CD4-positive, CD25-positive, alpha-beta regulatory T cell (primary cell): ENCODE measurements around the gene KRT9. TPM values are rescaled to one million over a fixed set of nuclear protein-coding genes. Genes with fewer than 3 reads are reported as not detected.
A peak's percentile ranks its signal among the peaks of the same experiment; 100 is the strongest.

Source experiments
- ATAC-seq, 2 donors: fragments of 150-1000 bp; cut with Tn5 transposase; one replicate each; pipeline ENCODE4 v1.10.0; 2021; ENCODE audit warnings: low read depth in 2 of 2, moderate number of reproducible peaks in 2 of 2, moderate library complexity in 1 of 2
- DNase-seq, 3 donors: peaks; one replicate each; pipeline versions ENCODE4 v3.0.0 to v3.0.0-alpha.2; 2012 to 2022; ENCODE audit warnings: mixed read lengths in 1 of 3
- H3K27ac ChIP-seq: one replicate; pipeline ENCODE4 v1.7.0; 2013; ENCODE audit warnings: mild to moderate bottlenecking, low read length; ENCODE audit not compliant: insufficient read depth, poor library complexity, severe bottlenecking
- H3K27me3 ChIP-seq: one replicate; pipeline ENCODE4 v1.7.0; 2013; ENCODE audit warnings: low read length; ENCODE audit not compliant: control insufficient read depth, insufficient read depth
- H3K36me3 ChIP-seq: one replicate; pipeline ENCODE4 v1.7.0; 2013; ENCODE audit warnings: mild to moderate bottlenecking, low read length, moderate library complexity; ENCODE audit not compliant: control insufficient read depth, insufficient read depth
- H3K4me1 ChIP-seq: 2 replicates; pipeline ENCODE4 v1.7.0; 2013; ENCODE audit warnings: mild to moderate bottlenecking, low read length; ENCODE audit not compliant: insufficient read depth, control insufficient read depth, poor library complexity, severe bottlenecking
- H3K4me3 ChIP-seq: one replicate; pipeline ENCODE4 v1.7.0; 2013; ENCODE audit warnings: low read depth, mild to moderate bottlenecking, low read length, moderate library complexity
- H3K9me3 ChIP-seq, 2 experiments: 1 replicate in 1 of 2; 2 replicates in 1 of 2; pipeline ENCODE4 v1.7.0; 2013; ENCODE audit warnings: low read length in 2 of 2, mild to moderate bottlenecking in 1 of 2, moderate library complexity in 1 of 2; ENCODE audit not compliant: control insufficient read depth in 2 of 2
- H3K27ac Mint-ChIP-seq, 3 donors: one replicate each; pipeline ENCODE4 v1.8.0; 2020 to 2022; ENCODE audit warnings: mild to moderate bottlenecking in 3 of 3, mixed read lengths in 3 of 3, moderate library complexity in 2 of 3
- H3K27me3 Mint-ChIP-seq: one replicate; pipeline ENCODE4 v1.8.0; 2022; ENCODE audit warnings: mild to moderate bottlenecking, mixed read lengths
- H3K36me3 Mint-ChIP-seq: one replicate; pipeline ENCODE4 v1.8.0; 2020; ENCODE audit warnings: mixed read lengths
- H3K4me1 Mint-ChIP-seq, 4 donors: one replicate each; pipeline ENCODE4 v1.8.0; 2020 to 2022; ENCODE audit warnings: mixed read lengths in 4 of 4, mild to moderate bottlenecking in 1 of 4
- H3K4me3 Mint-ChIP-seq, 4 donors: one replicate each; pipeline ENCODE4 v1.8.0; 2020 to 2022; ENCODE audit warnings: mild to moderate bottlenecking in 4 of 4, mixed read lengths in 4 of 4, moderate library complexity in 3 of 4
- H3K9me3 Mint-ChIP-seq, 7 donors: one replicate each; pipeline ENCODE4 v1.8.0; 2020 to 2022; ENCODE audit warnings: mixed read lengths in 7 of 7, mild to moderate bottlenecking in 3 of 7, moderate library complexity in 2 of 7
- polyA plus RNA-seq, 4 donors: library from polyadenylated mRNA; unstranded; fragments of 300-500 nt; fragmentation: Illumina TruSeq; gene quantifications; one replicate each; pipeline ENCODE4 v1.2.3, GENCODE V29; 2021
- total RNA-seq: library from RNA; stranded (reverse); gene quantifications from one replicate; pipeline ENCODE4 v1.2.3, GENCODE V29; 2022

The KRT9 gene
- total and polyA plus RNA-seq, 5 donors from 2014 or later: not detected

DNA sequence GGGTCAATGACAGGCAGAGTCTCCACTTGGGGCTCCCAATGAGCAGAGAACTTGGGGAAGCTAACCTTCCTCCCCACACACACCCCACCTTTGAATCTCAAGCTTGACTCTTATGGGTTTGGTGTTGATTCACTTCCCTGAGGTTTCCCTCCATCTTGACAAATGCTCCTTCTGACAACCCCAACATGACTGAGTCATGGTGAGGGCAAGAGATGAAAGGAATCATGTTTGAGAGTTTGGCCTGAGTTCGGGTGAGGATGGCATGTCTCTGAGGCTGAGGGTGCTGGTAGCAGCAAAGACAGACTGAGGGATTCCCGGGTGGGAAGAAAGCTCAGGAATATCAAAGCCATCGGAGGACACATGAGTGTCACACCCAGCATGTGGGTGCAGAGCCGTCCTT is 18.7 kb downstream of the KRT9 start:
- Histone ChIP-seq H3K27me3 (peaks cover 2% of the 10 kb centered on the region), H3K4me3 (no peak overlapping the region), H3K36me3 (no peaks in the 10 kb centered on the region), H3K9me3 (no peaks in the 10 kb centered on the region), H3K27ac (no peak overlapping the region), H3K4me1 (peaks cover 12% of the 10 kb centered on the region)
- Mint-ChIP-seq H3K9me3 (no peaks in the 10 kb centered on the region), H3K27ac (no peak overlapping the region), H3K36me3 (no peaks in the 10 kb centered on the region), H3K27me3 (peaks cover 28% of the 10 kb centered on the region), H3K4me1 (peaks cover 3 to 10% (median 7%) of the 10 kb centered on the region in 4 donors), H3K4me3 (no peak overlapping the region)
- ATAC-seq: no peak
- DNase-seq: no peak

- Mint-ChIP-seq H3K9me3 (no peaks in the 10 kb centered on the region), H3K27me3 (peaks cover 24% of the 10 kb centered on the region), H3K4me3 (no peak overlapping the region), H3K4me1 (peaks cover 3 to 10% (median 7%) of the 10 kb centered on the region in 4 donors), H3K27ac (no peak overlapping the region), H3K36me3 (no peaks in the 10 kb centered on the region)
- Histone ChIP-seq H3K4me3 (no peak overlapping the region), H3K27me3 (no peaks in the 10 kb centered on the region), H3K27ac (no peak overlapping the region), H3K4me1 (peaks cover 12% of the 10 kb centered on the region), H3K36me3 (no peaks in the 10 kb centered on the region), H3K9me3 (no peaks in the 10 kb centered on the region)
- ATAC-seq (no peak), DNase-seq (no peak)
These were observed 19.4 kb downstream of the KRT9 start for GRCh38 chr17:41552455-41552854.

DNA sequence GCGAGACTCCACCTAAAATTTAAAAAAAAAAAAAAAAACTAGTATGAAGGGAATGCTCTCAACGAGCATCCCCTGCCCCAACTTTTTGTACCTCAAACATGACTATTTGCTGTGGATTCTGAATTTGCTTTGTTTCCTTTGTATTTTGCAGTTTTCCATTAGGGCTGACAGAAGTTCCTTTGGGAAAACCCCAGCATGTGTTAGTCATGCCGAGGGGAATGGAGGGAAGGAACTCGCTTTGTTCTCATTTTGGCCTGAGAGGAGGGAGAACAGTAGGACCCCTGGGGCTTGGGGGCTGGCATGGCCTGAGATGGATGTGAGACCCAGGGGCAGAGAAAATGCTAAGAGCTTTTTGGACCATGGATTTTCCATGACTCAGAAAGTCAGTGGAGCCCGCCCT is 20.5 kb downstream of the KRT9 start:
- Mint-ChIP-seq H3K4me1 (peaks cover 3 to 10% (median 7%) of the 10 kb centered on the region in 4 donors), H3K27me3 (peaks cover 20% of the 10 kb centered on the region), H3K9me3 (peaks cover 0 to 3% (median 0%) of the 10 kb centered on the region in 7 donors), H3K27ac (no peak overlapping the region), H3K36me3 (peaks cover 3% of the 10 kb centered on the region), H3K4me3 (no peak overlapping the region)
- Histone ChIP-seq H3K36me3 (no peaks in the 10 kb centered on the region), H3K27me3 (no peaks in the 10 kb centered on the region), H3K27ac (no peak overlapping the region), H3K4me1 (peaks cover 12% of the 10 kb centered on the region), H3K9me3 (no peaks in the 10 kb centered on the region), H3K4me3 (no peak overlapping the region)
- ATAC-seq (no peak), DNase-seq (no peak)

- H3K27me3 Mint-ChIP-seq: peaks cover 13% of the 10 kb centered on the region
- DNase-seq: no peak
- no peak overlapping the region for H3K4me3 ChIP-seq
- H3K36me3 ChIP-seq: no peaks in the 10 kb centered on the region
- peaks cover 0 to 3% (median 0%) of the 10 kb centered on the region in 7 donors for H3K9me3 Mint-ChIP-seq
- H3K27ac ChIP-seq: no peak overlapping the region
- H3K4me1 ChIP-seq: peaks cover 12% of the 10 kb centered on the region
- ATAC-seq: no peak
- H3K4me3 Mint-ChIP-seq: no peak overlapping the region
- no peaks in the 10 kb centered on the region for H3K27me3 ChIP-seq
- peaks cover 3% of the 10 kb centered on the region for H3K36me3 Mint-ChIP-seq
- peaks cover 3 to 10% (median 7%) of the 10 kb centered on the region in 4 donors for H3K4me1 Mint-ChIP-seq
- peak overlapping the region in 1 of 3 donors; percentile 81 for H3K27ac Mint-ChIP-seq
- H3K9me3 ChIP-seq: no peaks in the 10 kb centered on the region
These were observed 22.2 kb downstream of the KRT9 start for GRCh38 chr17:41549596-41550039.

GRCh38 chr17:41548844-41549595 is 22.8 kb downstream of the KRT9 start:
- H3K27me3 Mint-ChIP-seq: peaks cover 8% of the 10 kb centered on the region
- H3K36me3 ChIP-seq: no peaks in the 10 kb centered on the region

DNA sequence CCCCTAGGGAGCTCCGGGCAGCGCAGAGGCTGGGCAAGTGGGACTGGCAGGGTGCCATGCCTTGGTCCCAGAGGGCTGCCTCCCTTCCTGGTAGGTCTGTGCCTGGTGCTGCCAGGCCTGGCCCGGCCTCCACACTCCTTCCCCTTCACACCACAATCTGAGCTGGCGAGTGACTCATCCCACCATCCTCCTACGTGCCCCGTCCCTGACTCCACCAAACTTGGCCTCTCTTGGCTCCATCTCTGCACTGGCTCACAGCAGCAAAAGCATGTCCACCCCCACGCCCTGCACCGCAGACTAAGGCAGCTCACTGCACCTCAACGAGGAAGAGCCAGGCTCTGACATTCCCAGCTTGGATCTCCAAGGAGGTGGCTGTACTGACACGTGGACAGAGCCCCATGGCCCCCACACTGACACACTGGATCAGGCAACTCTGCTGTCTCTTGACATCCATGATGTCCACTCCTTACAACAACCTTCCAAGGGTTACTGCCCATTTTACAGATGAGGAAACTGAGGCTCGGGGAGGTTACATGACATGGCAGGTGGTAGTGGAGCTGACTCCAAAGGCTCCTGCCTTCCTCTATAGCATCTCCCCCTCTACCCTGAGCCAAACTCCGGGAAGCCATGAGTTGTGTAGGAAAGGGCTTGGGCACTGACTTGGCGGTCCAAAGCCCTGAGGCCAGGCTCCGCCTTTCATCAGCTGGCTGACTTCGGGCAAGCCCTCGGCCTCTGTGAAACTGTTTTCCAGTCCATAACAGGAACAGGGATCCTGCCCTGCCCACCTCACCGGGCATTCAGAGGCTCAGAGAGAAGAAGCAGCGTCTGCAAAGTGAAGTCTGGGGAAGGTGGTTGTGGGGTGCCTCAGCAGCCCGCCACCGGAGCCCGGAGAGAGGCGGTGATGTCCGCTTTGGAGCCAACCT is 23.7 kb downstream of the KRT9 start:
- Histone ChIP-seq H3K27ac (no peak overlapping the region), H3K36me3 (no peaks in the 10 kb centered on the region), H3K9me3 (no peaks in the 10 kb centered on the region), H3K27me3 (no peaks in the 10 kb centered on the region), H3K4me1 (peaks cover 12% of the 10 kb centered on the region), H3K4me3 (no peak overlapping the region)
- ATAC-seq (peak in 1 of 2 donors; percentile 25), DNase-seq (peak in 1 of 3 donors; percentile 7)
- Mint-ChIP-seq H3K4me1 (peaks cover 3 to 10% (median 7%) of the 10 kb centered on the region in 4 donors), H3K27ac (peak overlapping the region in 1 of 3 donors; percentile 11), H3K27me3 (peaks cover 8% of the 10 kb centered on the region), H3K4me3 (no peak overlapping the region), H3K9me3 (peaks cover 0 to 3% (median 0%) of the 10 kb centered on the region in 7 donors), H3K36me3 (peaks cover 3% of the 10 kb centered on the region)

More at GRCh38 chr17:41548844-41549595, 22.8 kb downstream of the KRT9 start:
- Mint-ChIP-seq H3K9me3 (peaks cover 0 to 3% (median 0%) of the 10 kb centered on the region in 7 donors), H3K4me1 (peaks cover 3 to 10% (median 7%) of the 10 kb centered on the region in 4 donors), H3K36me3 (peaks cover 3% of the 10 kb centered on the region), H3K27ac (peak overlapping the region in 1 of 3 donors; percentile 81), H3K4me3 (peak overlapping the region in 3 of 4 donors; percentile 0 to 58 (median 56))
- Histone ChIP-seq H3K4me1 (peaks cover 12% of the 10 kb centered on the region), H3K27me3 (no peaks in the 10 kb centered on the region), H3K9me3 (no peaks in the 10 kb centered on the region), H3K4me3 (no peak overlapping the region), H3K27ac (peak overlapping the region; percentile 31)
- peak; percentile 83 to 85 for ATAC-seq
- DNase-seq: peak; percentile 61 to 86 (median 79)

GRCh38 chr17:41547378-41547841 is 24.4 kb downstream of the KRT9 start:
- H3K9me3 ChIP-seq: no peaks in the 10 kb centered on the region
- DNase-seq (no peak), ATAC-seq (no peak)
- Mint-ChIP-seq H3K36me3 (peaks cover 3% of the 10 kb centered on the region), H3K4me1 (peaks cover 3 to 10% (median 7%) of the 10 kb centered on the region in 4 donors), H3K27me3 (peaks cover 8% of the 10 kb centered on the region), H3K9me3 (peaks cover 0 to 3% (median 0%) of the 10 kb centered on the region in 7 donors), H3K27ac (no peak overlapping the region), H3K4me3 (no peak overlapping the region)
- H3K4me3 ChIP-seq: no peak overlapping the region
- no peaks in the 10 kb centered on the region for H3K27me3 ChIP-seq
- H3K4me1 ChIP-seq: peaks cover 12% of the 10 kb centered on the region
- no peak overlapping the region for H3K27ac ChIP-seq
- H3K36me3 ChIP-seq: no peaks in the 10 kb centered on the region
